GM19467 (cell line): ENCODE measurements around the gene SLC6A6.

Experiments used
- ATAC-seq: cut with Tn5 transposase; IDR thresholded peaks from one replicate; pipeline ENCODE4 v1.9.1; 2021; ENCODE audit warnings: mild to moderate bottlenecking, moderate library complexity; ENCODE audit not compliant: unreplicated experiment

The SLC6A6 gene

GRCh38 chr3:14516738-14517345, 114.4 kb downstream of the SLC6A6 start:
- no peak for ATAC-seq

GRCh38 chr3:14517601-14518431, 115.4 kb downstream of the SLC6A6 start:
- no peak for ATAC-seq

GRCh38 chr3:14518432-14518802, 116.0 kb downstream of the SLC6A6 start:
- no peak for ATAC-seq

GRCh38 chr3:14518893-14519292, 116.5 kb downstream of the SLC6A6 start:
- no peak for ATAC-seq

- no peak for ATAC-seq
Observed at GRCh38 chr3:14519406-14519805, 117.0 kb downstream of the SLC6A6 start.

GRCh38 chr3:14520149-14520548, 117.7 kb downstream of the SLC6A6 start:
- no peak for ATAC-seq

- no peak for ATAC-seq
Observed at GRCh38 chr3:14520967-14521366, 118.6 kb downstream of the SLC6A6 start.

GRCh38 chr3:14521611-14522010, 119.2 kb downstream of the SLC6A6 start:
- no peak for ATAC-seq

GRCh38 chr3:14522129-14522691, 119.8 kb downstream of the SLC6A6 start:
- no peak for ATAC-seq

- no peak for ATAC-seq
Observed at GRCh38 chr3:14522768-14523167, 120.4 kb downstream of the SLC6A6 start.

- no peak for ATAC-seq
Observed at GRCh38 chr3:14523792-14524191, 121.4 kb downstream of the SLC6A6 start.

GRCh38 chr3:14524311-14524711, 121.9 kb downstream of the SLC6A6 start:
- ATAC-seq, result no peak

- no peak for ATAC-seq
Observed at GRCh38 chr3:14524920-14525660, 122.7 kb downstream of the SLC6A6 start.

- ATAC-seq, result no peak
Observed at GRCh38 chr3:14525685-14526631, 123.6 kb downstream of the SLC6A6 start.

GRCh38 chr3:14528081-14528480, 125.7 kb downstream of the SLC6A6 start:
- no peak for ATAC-seq

- no peak for ATAC-seq
Observed at GRCh38 chr3:14531856-14532395, 129.5 kb downstream of the SLC6A6 start.

GRCh38 chr3:14532691-14533456, 130.5 kb downstream of the SLC6A6 start:
- no peak for ATAC-seq

GRCh38 chr3:14533457-14533958, 131.1 kb downstream of the SLC6A6 start:
- no peak for ATAC-seq

- ATAC-seq, result no peak
Observed at GRCh38 chr3:14534516-14535191, 132.2 kb downstream of the SLC6A6 start.
